ENCODE measurements around the gene PRAMEF17.
"Not testable (repeated sequence)": the region's sequence is repeated elsewhere in the genome, so short reads cannot be mapped to it uniquely, and the experiment has no call there.

PRAMEF17 gene, protein sequence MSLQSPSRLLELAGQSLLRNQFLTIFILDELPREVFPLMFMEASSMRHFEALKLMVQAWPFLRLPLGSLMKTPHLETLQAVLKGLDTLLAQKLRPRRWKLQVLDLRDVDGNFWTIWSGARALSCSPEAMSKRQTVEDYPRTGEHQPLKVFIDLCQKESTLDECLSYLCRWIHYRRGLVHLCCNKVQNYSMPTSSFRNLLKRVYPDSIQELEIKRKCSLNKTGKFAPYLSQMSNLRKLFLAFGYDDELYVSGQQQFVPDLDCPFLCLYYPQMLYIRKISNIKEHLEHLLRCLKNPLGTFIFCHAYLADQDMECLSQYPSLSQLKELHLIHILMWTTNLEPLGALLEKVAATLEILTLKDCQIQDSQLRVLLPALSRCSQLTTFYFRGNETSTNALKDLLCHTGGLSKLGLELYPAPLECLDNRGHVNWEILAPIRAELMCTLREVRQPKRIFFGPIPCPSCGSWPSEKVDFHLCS

DNA sequence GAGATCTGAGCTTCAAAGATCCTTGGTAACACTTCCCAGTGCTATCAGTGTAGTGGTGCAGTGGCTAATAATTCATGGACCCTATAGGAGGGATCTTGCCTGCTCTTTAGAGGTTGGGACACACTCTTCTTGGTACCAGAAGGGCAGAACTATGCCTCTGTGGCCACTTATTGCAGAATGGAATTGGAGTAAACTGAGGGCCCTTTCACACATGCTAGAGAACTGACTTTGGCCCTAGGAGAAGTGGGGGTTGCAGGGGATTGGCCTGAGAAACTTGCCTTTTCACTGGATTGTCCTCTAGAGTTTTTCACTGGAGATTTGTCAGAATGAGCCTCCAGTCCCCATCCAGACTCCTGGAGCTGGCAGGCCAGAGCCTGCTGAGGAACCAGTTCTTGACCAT is at the start of gene PRAMEF17:
TSS of gene PRAMEF17 (plus strand) at position 301 of the 400 bp plus-strand sequence. CDS start at position 327, 26 bp downstream.
- not testable (repeated sequence) for DNase-seq (ENCODE audit: low spot score); FAIRE-seq

DNA sequence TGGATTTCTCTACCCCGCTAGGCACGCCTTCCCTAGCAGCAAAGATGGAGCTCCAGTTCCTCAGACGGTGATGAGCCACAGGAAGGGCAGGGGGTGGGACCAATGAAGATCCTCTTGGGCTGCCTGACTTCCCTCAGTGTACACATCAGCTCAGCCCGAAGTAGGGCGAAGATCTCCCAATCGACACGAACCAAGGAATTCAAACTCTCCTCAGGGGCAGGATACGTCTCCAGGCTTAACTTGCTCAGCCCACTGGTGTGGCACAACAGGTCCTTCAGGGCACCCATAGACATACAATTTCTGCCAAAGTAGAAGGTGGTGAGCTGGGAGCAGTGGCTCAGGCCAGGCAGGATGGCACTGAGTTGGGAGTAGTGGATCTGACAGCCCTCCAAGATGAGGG is 46.9 kb upstream of the PRAMEF17 start:
- not testable (repeated sequence) for DNase-seq (ENCODE audit: low spot score); FAIRE-seq

DNA sequence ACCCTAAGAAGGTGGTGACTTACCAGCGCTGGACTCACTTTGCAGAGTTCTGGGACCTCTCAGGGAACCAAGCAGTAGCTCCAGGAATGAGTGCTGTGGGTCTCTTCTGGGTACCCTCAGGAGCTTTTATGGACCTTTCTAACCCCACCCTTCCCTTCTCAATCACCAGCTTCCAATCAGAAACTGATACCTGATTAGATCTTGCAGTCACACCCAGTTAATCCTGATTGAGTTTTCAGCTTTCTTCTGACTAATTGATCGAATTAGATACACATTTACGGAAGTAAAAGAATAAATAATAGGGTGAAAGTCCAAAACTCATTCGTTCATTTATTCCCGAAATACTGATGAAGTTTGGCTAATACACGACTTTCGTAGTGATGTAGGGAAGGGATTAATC is 42.4 kb upstream of the PRAMEF17 start, which contains the start of gene PRAMEF14:
TSS of gene PRAMEF14 (minus strand) at position 101 of the 400 bp plus-strand sequence. CDS start 1,820 bp downstream, outside the sequence.
- DNase-seq (ENCODE audit: low spot score); FAIRE-seq: not testable (repeated sequence)

DNA sequence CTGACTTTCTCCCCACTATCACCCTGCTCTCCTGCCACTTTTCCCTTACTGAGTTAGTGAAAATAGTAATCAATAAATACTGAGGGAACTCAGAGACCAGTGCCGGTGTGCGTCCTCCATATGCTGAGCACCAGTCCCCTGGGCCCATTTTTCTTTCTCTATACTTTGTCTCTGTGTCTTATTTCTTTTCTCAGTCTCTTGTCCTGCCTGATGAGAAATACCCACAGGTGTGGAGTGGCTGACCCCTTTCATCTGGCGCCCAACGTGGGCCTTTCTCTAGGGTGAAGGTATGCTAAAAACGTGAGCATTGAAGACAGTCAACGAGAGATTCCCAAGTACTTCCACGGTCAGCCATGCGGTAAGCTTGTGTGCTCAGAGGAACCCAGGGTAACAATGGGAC is 36.0 kb upstream of the PRAMEF17 start:
- FAIRE-seq; DNase-seq (ENCODE audit: low spot score): not testable (repeated sequence)

DNA sequence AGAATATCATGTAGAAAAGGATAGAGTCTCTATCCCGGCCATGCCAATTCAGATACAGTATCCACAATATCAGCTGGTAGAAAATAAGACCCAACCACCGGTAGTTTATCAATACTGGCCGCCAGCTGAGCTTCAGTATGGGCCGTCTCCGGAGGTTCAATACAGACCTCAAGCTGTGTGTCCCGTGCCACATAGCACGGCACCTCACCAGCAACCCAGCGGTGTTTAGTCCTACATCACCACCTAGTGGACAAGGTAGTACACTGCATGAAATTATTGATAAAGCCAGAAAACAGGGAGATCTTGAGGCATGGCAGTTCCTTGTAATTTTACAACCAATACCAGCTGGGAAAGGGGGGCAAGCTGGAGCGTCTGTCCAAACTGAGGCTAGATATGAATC is 35.0 kb upstream of the PRAMEF17 start:
- DNase-seq (ENCODE audit: low spot score); FAIRE-seq: not testable (repeated sequence)

DNA sequence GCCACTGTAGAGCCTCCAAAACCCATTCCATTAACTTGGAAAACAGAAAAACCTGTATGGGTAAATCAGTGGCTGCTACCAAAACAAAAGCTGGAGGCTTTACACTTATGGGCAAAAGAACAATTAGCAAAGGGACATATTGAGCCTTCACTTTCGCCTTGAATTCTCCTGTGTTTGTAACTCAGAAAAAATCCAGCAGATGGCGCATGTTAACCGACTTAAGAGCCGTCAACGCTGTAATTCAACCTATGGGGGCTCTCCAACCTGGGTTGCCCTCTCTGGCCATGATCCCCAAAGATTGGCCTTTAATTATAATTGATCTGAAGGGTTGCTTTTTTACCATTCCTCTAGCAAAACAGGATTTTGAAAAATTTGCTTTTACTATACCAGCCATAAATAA is 32.7 kb upstream of the PRAMEF17 start:
- not testable (repeated sequence) for FAIRE-seq; DNase-seq (ENCODE audit: low spot score)

DNA sequence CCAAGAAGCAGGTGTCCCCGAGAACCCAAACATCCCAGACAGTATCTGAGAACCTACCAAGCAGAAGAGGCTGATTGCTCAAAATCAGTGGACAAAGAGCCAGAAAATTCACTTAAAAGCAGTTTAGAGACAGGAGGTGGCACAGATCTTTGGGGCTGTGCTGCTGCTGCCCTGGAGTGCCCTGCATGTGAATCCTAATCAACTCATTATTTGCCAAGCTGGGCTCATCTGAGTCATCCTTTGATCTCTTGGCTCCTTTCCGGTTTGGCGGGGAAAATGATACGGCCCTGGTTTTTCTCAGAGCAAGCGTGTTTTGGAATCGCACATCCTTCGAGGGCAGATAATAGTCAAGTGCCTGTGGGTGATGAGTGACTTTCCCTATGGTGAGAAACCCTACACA is 27.1 kb upstream of the PRAMEF17 start:
- FAIRE-seq; DNase-seq (ENCODE audit: low spot score): not testable (repeated sequence)

DNA sequence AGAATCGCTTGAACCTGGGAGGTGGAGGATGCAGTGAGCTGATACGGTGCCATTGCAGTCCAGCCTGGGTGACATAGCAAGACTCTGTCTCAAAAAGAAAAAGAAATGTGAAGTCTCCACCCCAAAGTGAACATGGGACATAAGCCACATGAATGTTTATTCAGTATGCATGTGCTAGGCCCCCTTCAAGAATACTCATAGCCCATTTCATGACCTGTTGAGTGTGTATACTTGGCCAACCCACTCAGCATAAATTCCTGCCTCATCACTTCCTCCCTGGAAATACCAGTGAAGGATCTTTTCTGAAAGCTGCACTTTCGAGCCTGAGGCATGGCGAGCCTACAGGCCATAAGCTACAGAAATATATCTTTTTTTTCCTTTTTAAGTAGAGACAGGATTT is 24.5 kb upstream of the PRAMEF17 start:
- FAIRE-seq; DNase-seq (ENCODE audit: low spot score): not testable (repeated sequence)

DNA sequence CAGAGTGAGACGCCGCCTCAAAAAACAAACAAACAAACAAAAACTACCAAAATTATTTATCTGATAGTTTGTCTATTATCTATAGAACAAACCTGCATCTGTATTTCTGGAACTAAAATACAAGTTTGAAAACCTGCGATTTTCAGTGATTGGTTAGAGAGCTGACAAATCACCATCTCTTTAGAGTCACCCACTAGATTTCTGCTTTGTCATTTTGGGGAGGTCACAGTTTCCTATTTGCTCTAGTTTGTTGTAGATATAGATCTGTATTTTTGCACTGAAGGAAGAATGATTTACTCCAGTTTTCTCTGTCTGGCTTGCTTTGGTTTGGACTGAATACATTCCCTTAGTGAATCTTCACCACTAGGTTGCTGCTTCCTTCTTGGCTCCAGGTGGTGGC is 22.9 kb upstream of the PRAMEF17 start:
- FAIRE-seq; DNase-seq (ENCODE audit: low spot score): not testable (repeated sequence)

DNA sequence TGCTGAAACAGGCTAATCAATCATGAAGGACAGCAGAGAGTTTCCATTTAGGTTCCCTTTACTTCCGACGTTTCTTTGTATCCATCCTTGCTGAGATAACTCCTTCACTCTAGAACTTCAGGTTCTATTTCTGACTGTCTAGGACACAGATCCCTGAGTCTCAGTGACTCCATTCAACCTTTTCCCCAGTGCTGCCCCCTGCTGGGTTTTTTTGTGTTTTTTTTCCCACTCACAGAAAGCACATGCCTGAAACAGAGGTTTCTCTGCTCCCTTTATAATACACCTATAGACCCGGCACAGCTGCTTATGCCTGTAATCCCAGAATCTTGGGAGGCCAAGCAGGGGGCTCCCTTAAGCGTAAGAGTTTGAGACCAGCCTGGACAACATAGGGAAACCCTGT is 20.9 kb upstream of the PRAMEF17 start:
- not testable (repeated sequence) for FAIRE-seq; DNase-seq (ENCODE audit: low spot score)

DNA sequence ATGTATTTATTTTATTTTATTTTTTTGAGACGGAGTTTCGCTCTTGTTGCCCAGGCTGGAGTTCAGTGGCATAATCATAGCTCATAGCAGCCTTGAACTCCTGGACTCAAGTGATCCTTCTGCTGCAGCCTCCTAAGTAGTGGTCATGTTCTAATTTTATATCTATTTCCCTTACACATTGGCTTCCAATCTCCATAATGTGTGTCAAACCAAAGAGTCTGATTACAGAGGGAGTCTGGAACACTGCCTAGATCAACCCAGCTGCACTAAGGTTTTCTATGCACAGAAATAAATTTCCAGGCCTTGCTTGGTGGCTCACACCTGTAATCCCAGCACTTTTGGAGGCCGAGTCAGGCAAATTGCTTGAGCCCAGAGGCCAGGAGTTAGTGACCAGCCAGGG is 10.4 kb upstream of the PRAMEF17 start:
- FAIRE-seq; DNase-seq (ENCODE audit: low spot score): not testable (repeated sequence)

DNA sequence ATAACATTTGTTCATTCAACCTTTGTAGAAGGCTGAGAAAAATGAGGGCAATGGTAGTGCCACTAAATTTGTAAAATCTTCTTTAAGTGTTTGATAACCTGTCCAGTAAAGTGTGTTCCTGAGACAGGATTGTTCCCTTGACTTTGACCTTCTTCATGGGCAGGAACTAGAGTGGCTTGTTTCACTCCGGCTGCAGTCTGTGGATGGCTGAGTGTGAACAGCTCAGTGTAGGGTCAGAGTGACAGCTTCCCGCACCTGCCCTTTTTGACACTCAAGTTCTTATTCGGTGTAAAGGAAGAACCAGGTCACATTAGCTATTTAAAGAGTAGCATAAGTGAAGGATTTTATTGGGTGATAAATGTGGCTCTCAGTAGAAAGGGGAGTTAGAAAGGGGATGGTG is 9.1 kb upstream of the PRAMEF17 start:
- DNase-seq (ENCODE audit: low spot score); FAIRE-seq: not testable (repeated sequence)

DNA sequence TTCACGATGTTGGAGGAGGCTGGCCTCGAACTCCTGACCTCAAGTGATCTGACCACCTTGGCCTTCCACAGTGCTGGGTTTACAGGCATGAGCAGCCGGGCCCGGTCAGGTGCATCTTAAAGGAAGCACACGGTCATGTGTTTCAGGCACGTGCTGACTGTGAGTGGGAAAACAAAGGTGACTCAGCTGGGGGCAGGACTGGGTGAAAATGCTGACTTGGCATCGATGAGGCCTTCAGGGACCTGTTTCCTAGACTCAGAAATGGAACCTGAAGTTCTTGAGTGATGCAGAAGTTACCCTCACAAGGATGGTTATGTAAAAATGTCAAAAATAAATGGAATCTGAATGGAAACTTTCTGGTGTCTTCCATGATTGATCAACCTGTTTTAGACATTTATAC is 3.6 kb downstream of the PRAMEF17 start:
- DNase-seq (ENCODE audit: low spot score); FAIRE-seq: not testable (repeated sequence)

DNA sequence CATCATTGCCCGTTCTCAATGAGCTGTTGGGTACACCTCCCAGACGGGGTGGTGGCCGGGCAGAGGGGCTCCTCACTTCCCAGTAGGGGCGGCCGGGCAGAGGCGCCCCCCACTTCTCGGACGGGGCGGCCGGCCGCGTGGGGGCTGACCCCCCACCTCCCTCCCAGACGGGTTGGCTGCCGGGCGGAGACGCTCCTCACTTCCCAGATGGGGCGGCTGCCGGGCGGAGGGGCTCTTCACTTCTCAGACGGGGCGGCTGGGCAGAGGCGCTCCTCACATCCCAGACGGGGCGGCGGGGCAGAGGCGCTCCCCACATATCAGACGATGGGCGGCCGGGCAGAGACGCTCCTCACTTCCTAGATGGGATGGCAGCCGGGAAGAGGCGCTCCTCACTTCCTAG is 5.3 kb downstream of the PRAMEF17 start:
- not testable (repeated sequence) for DNase-seq (ENCODE audit: low spot score); FAIRE-seq

DNA sequence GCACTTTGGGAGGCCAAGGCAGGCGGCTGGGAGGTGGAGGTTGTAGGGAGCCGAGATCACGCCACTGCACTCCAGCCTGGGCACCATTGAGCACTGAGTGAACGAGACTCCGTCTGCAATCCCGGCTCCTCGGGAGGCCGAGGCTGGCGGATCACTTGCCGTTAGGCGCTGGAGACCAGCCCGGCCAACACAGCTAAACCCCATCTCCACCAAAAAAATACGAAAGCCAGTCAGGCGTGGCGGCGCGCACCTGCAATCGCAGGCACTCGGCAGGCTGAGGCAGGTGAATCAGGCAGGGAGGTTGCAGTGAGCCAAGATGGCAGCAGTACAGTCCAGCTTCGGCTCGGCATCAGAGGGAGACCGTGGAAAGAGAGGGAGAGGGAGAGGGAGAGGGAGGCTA is 5.9 kb downstream of the PRAMEF17 start:
- not testable (repeated sequence) for DNase-seq (ENCODE audit: low spot score); FAIRE-seq

DNA sequence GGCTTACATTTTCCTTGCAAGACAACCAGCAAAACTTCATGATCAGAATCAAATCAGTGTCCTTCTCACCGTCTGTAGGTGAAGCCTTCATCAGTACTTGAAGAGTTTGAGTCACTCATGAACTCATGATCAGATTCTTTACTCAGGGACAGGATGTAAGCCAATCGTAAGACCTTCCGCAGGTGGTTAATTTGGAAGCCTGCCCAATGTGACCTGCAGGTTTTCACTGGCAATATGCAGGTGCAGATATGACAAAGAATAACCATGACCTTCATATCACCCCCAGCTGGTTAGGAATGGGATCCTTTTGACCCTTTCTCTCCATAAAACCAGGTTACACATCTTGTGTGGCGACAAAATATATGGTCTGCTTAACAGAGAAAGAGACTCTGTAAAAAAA is 18.4 kb downstream of the PRAMEF17 start:
- no peak for FAIRE-seq
- no peak for DNase-seq (ENCODE audit: low spot score)

DNA sequence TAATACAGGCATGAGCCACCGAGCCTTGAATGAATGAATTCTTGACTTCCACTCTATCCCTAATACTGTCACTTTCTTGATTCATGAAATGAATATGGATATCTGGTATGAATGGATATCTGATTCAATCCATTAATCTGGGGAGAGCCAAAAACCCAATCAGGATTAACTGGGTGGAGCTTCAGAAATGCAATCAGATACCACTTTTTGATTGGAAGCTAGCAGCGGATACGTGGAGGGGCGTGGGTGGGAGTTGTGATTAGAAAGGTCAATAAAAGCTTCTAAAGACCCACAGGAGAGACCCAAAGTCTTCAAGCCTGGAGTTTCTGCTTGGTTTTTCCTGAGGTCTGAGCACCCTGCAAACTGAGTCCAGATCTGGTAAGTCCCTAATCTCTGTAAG is 20.7 kb downstream of the PRAMEF17 start, which contains the start of gene PRAMEF20:
TSS of gene PRAMEF20 (plus strand) at position 301 of the 400 bp plus-strand sequence. CDS start 5,905 bp downstream, outside the sequence.
- DNase-seq (ENCODE audit: low spot score); FAIRE-seq: not testable (repeated sequence)

DNA sequence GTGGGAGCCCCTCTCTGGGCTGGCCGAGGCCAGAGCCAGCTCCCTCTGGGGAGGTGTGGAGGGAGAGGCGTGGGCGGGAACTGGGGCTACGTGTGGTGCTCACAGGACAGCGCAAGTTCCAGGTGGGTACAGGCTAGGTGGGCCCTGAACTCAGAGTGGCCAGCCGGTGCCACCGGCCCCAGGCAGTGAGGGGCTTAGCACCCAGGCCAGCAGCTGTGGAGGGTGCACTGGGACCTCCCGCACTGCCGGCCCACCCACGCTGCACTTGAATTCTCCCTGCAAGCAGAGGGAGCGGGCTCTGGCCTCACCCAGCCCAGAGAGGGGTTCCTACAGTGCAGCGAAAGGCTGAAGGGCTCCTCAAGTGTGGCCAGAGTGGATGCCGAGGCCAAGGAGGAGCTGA is 41.1 kb downstream of the PRAMEF17 start:
- FAIRE-seq (no peak), DNase-seq (ENCODE audit: low spot score) (no peak)

DNA sequence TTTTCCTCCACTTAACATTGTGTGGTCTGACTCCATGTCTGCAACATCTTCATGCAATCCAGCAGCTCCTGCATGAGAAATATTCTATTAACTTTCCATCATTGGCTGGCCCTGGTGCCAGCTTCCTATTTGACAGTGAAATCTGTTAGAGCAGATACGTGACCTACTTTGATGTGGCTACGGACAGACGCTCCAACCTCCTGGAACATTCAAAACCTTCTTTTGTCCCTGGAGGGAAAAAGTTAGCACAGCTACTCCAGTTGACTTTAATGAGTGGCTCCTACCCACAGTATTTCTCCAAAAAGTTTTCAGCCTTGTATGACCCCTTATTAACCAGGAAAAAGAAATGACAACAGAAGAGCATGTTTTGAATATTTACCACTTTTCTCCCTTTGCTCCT is 42.8 kb downstream of the PRAMEF17 start:
- FAIRE-seq = no peak
- DNase-seq (ENCODE audit: low spot score) = no peak

DNA sequence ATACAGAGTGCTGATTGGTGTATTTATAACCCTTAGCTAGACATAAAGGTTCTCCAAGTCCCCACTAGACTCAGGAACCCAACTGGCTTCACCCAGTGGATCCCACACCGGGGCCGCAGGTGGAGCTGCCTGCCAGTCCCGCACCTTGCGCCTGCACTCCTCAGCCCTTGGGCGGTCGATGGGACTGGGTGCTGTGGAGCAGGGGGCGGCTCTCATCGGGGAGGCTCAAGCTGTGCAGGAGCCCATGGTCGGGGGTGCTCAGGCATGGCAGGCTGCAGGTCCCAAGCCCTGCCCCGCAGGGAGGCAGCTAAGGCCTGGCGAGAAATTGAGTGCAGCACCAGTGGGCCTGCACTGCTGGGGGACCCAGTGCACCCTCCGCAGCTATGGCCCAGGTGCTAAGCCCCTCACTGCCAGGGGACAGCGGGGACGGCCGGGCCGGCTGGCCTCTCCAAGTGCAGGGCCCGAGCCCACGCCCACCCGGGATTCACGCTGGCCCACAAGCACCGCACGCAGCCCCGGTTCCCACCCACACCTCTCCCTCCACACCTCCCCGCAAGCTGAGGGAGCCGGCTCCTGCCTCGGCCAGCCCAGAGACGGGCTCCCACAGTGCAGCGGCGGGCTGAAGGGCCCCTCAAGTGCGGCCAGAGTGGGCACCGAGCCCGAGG is 44.4 kb downstream of the PRAMEF17 start:
- not testable (repeated sequence) for FAIRE-seq; DNase-seq (ENCODE audit: low spot score)

DNA sequence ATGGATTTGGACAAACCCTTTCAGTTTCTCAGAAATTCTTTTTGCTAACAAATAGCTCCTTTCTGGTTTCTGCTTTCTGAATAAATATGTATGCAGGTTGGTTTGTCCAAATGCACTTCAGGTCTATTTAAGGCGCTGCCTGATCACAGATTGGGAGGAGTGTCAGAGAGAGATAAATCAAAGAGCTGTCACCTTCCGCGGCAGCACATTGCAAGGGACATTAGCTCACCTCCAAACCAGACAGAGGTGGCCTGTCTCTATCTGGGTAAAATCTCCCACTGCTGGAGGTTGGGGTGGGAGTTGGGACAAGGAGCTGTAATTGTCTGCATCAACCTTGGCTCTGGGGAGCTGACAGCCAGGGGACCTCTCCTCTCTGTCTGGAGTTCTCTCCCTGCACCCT is 46.0 kb downstream of the PRAMEF17 start:
- DNase-seq (ENCODE audit: low spot score) = no peak
- no peak for FAIRE-seq
